GM21423 (cell line): Measurements from ENCODE around the gene FJX1.
A peak's percentile ranks its signal among the peaks of the same experiment; 100 is the strongest.

Experiments used
- ATAC-seq: cut with Tn5 transposase; IDR thresholded peaks from one replicate; pipeline ENCODE4 v1.9.1; 2021; ENCODE audit warnings: mild to moderate bottlenecking, moderate library complexity; ENCODE audit not compliant: unreplicated experiment

Gene FJX1

DNA sequence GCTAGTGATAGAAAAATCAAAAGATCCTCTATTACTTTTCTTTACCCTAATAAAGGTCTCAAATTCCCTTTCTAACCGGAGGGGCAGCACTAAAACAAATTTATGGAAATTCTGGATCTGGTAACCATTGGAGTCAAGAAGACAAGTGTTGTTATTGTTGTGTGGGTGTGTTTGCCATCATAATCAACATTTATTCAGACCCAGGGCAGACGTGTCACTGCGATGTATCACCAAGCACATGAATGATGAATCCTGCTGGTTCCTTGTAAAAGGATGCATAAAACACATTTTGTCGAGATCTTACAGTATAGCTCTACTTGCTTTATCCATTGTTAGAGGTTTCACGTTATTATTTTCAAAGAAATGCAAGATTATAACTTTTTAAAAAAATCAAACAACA is 12.1 kb upstream of the FJX1 start:
- ATAC-seq, result no peak

DNA sequence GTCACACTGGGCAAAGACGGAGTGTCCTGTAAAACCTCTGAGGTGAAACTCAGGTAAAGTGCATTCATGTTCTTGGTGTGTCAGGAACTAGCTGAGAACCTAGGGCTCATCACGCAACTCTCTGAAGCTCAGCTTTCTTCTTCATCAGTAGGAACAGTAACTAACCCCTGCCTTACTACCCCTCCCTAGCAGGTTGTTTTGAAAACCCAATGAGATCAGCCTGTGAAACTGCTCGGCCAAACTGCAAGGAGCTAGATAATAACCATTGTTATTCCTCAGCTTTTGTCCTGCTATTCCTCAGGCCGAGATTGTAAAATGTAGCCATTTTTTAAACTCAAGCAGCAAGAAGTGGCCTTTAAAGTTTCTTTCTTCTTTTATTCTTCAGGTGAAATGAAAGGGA is 9.8 kb upstream of the FJX1 start:
- no peak for ATAC-seq

DNA sequence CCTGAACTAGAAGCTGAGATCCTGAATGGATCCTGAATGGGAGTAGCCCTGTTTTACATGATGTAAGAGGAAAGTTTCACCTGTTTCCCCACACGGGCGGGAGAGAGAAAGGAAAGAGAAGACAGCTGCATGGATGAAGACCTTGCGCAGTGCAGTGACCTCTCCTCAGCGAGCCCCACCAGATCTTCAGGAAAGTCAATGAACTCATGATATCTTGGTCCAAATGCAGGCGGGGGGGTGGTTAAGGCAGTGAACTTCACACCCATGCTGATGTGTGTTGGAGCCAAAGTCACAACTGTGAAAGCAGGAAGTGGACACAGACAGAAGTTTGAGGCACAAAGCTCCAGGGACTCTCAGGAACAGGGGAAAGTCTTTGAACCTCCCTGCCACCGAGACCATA is 8.6 kb upstream of the FJX1 start:
- ATAC-seq, result no peak

DNA sequence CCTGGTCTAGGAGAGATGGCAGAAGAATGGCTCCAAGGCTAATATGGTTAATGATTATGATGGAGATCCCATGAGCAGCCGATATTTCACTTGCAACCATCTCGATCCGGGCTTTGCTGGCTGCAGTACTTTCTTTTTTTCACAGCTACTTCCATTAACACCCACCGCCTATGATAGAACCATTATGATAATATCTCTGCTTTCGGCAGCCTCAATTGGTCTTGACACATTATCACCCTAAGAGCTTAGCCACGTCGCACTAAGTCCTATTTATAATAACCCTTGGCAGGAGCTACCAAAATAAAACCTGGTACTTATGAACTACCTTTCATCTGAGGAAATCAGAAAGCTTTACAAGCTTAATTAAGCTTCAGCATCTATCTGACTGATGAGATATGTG is 7.6 kb upstream of the FJX1 start:
- ATAC-seq, result no peak

DNA sequence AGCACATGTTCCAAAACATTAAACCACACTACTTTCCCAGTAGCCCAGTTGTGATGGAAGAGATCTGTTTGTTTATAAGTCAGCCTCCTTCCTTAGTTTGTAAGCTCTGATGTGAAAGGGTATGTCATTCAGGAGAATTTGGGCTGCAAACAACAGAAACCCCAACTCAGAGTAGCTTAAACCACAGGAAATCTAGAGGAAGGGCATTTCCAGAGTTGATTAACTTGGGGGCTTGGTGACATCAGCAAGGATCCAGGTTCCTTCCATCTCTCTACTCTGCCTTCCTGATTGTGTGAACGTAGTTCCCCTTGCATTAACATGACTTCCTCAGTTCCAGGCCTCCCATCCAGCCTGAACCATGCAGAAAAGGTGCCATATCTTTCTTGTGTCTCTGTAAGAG is 6.5 kb upstream of the FJX1 start:
- ATAC-seq, result no peak

DNA sequence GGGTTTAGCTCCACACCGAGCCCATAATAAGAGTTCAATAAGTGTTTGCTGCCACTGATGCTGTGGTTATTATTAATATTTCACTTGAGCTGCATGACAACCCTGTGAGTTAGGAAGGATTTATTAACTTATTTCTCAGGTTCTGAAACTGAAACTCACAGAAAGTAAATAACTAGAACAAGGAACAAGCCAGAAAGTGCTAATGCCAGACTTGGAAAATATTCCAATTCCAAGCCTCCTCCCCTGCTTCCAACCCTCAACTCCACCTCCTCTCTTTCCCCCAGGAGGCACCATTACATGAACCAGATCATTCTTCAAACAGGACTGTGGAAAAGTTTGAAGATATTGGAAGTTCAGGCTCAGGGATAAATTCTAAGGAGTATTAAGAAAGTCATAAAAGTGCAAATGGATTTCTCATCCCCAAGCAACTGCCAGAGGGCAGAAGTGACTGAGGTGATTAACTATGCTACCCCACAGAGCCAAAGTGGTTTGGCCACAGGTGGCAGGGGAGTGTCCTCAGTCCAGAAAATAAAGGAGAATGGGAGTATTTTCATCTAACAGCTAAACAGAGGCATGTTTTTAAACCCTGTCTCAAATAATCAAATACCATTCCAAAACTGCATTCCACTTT is 3.2 kb upstream of the FJX1 start:
- no peak for ATAC-seq

DNA sequence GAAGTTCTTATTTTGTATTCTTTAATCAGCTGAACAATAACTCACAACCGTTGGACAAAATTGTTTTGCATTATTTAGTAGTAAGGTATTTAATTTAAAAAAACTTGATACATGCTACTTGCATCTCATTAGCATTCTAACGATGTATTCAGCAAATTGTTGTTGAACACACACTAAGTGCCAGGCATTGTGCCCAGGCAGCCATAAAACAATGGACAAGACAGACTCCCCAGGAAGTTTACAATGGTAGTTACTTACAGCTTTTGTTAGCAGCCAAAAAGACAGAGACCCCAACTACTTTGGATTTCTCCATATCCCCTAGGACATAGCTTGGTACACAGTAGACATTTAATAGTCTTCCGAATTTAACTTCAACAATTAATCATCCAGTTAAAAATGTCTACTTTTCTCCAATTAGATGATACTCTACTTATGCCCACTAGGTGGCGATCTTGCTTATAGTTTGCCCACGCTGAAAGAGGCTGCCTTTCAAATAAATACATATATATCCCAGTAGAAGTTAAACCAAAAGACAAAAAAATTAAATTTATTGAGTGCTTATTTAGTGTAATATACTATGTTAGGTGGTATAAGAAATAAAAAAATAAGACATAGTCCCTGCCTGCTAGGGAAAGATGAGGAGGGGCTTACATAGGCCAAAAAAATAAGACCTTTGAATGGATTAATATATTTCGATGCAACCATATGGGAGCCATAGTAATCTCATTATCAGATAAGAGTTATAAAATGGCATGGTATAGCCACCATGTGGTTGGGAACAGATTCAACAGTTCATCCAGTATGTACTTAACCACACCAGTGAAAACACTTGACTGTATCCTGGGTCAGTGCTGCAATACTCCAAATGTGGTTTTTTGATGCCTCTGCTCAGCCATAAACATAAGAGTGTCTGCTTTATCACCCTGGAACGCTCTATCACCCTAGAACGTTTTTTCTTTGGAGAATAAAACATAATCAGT is 2.0 kb upstream of the FJX1 start:
- ATAC-seq, result no peak

DNA sequence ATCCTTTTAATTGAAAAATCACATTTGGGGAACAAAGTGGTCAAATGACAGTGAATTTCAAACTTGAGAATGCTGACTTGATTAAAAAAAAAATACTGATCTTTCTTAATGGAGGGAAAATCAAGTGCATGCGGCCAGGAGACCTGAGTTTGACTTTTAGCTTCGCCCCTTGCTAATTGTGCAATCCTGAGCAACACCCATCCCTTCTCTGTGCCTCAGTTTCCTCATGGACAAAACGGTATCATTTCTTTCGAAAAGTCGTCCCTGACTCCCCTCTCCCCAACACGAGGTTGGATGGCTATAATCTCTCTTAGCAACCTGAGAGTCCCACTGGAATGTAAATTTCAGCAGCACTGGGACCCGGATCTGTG is 959 bp upstream of the FJX1 start:
- no peak for ATAC-seq

DNA sequence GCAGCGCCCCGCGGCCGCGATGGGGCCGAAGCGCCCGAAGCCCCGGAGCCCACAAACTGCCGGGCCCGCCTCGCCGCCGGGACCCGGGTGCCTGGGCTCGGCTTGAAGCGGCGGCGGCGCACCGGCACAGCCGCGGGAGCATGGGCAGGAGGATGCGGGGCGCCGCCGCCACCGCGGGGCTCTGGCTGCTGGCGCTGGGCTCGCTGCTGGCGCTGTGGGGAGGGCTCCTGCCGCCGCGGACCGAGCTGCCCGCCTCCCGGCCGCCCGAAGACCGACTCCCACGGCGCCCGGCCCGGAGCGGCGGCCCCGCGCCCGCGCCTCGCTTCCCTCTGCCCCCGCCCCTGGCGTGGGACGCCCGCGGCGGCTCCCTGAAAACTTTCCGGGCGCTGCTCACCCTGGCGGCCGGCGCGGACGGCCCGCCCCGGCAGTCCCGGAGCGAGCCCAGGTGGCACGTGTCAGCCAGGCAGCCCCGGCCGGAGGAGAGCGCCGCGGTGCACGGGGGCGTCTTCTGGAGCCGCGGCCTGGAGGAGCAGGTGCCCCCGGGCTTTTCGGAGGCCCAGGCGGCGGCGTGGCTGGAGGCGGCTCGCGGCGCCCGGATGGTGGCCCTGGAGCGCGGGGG is 346 bp downstream of the FJX1 start:
- peak; percentile 34 for ATAC-seq

DNA sequence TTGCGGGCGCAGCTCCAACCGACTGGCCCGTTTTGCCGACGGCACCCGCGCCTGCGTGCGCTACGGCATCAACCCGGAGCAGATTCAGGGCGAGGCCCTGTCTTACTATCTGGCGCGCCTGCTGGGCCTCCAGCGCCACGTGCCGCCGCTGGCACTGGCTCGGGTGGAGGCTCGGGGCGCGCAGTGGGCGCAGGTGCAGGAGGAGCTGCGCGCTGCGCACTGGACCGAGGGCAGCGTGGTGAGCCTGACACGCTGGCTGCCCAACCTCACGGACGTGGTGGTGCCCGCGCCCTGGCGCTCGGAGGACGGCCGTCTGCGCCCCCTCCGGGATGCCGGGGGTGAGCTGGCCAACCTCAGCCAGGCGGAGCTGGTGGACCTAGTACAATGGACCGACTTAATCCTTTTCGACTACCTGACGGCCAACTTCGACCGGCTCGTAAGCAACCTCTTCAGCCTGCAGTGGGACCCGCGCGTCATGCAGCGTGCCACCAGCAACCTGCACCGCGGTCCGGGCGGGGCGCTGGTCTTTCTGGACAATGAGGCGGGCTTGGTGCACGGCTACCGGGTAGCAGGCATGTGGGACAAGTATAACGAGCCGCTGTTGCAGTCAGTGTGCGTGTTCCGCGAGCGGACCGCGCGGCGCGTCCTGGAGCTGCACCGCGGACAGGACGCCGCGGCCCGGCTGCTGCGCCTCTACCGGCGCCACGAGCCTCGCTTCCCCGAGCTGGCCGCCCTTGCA is 1.0 kb downstream of the FJX1 start:
- ATAC-seq, result peak; percentile 30

DNA sequence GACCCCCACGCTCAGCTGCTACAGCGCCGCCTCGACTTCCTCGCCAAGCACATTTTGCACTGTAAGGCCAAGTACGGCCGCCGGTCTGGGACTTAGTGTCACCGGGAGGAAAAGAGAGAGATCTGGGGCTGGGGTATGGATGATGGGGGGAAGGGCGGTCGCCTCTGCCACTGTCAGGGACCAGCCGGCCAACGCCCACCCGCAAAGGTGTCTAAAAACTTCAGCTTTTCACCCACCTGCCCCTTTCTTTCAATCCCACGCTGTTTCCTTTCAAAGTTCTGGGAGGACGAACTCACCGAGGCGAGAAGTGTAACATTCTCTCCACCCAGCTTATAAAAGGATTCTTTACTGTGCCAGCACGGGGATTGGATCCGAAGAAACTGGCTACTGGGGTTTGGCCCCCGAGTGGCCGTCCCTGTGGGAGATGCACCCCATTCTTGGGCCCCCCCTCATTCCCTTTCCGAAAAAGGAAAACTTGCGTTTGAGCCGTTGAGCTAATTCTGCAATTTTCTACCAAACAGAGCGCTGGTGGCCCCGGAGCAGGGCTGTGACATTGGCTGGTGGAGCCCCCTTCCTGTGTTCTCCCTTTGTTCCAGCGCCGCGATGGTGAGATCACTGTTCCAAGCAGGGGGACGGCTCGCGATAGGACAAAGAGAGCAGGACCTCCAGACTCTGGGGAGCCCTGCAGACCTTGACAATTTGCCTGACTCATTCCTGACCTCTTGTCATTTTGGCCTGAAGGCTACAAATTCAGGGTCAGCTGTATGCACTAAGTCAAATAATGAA is 1.8 kb downstream of the FJX1 start:
- no peak for ATAC-seq

DNA sequence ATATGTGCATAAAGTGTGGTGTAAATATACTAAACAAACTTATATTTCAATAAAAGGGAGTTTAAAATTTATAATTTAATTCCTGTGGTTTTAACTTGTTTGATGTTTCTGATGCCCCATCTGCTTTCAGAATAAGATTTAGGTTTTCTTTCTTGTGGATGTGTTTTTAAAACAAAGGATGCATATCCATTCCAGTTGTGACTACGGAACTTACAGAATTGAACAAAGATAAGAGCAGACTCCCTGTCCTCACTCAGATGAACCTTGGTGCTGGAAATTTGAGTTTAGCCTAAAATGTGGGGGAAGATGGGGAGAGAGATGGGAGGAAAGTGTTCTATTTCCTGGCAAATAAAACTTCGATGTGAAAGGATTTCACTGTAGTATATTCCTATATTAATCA is 2.5 kb downstream of the FJX1 start:
- no peak for ATAC-seq

DNA sequence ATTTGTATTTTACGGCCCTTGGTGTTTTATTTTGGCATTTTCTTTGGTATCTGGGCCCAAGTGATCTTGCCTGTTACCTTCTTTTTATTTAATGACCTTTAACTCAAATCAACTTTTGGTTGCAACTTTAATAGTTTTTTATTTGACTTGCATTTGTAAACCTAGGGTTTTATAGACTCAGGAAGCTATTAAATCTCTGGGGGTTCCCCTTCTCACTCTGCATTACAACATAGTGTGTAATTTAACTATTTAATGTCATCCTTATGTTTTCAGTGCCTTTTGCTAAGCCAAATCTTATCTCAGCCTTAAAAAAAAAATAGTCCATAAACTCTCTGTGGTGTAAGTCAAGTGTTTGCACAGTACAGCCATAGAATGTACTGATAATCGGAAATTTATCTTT is 3.4 kb downstream of the FJX1 start:
- no peak for ATAC-seq

DNA sequence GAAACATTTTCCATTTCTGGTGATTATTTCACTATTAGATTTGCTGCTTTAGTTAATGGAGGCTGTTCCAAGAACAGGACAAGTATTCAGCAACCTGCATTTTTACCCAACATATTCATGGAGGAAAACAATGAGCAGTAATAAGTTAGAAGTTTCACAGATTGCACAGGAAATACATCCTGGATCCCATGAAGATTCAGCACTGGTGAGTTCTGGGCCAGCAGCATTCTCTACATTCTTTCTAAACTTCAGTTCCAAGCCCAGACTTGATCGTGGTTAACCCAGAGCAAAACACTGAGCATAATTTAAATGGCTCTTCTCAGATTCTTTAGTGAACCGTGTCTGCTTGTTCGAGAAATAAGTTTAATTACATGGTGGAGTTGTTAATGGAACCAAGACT is 3.8 kb downstream of the FJX1 start:
- ATAC-seq, result no peak

DNA sequence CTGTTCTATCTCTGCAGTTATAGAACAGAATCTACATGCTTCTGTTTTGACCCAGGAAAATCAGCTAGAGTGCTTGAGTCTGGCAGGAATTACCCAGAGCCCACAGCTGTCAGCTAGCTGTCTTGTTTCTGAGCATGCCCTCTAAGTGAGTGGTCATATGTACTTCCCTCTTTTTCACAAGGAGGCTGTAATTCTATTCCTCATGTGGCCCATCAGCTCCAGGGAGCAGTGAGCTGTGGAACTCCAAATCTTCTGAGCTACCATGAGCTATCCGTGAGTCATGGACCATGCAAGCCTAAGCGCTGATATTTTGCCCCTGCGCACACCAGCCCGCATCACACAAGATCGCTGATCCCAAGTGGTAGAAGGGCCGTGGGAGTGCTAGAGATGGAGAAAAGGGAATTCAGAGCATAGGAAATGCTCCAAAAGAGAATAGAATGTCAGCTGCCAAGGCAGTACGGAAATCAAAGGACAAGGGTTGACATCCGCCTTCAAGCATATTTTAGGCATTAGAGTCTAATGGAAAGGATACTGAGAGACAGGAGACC is 5.4 kb downstream of the FJX1 start:
- ATAC-seq, result no peak

DNA sequence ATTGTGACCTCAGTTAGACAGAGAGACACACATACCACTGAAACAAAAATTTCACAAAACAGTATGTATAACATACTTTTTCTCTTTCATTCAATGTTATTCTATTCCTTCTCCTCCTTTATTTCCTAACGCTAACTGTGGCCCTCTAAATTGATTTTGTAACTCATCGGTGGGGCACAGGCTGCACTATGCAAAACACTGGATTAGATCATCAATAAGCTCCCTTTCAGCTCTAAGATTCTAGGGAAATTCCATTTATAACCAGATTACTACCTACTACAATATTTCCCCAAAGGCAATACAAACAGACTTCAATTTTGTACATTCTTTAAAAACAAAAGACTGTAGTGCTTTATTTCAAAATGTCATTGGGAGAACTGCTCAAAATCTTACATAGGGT is 6.1 kb downstream of the FJX1 start:
- no peak for ATAC-seq

DNA sequence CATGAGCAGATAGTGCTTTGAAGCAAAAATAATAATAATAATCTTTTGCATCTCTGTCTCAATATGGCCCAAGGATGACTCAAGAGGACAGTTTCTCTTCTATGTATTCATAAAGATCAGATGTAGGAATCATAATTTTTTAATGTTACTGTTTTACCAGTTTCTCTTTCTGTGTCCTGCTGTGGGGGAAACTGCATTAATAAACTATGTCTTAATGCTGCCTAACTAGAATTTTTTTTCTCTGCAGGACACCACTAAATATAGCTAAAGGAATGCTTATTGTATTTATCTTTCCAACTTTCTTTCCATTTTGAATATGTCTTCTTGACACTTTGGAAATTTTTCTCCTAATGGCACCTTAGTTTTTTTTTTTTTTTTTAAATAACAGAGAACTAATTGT is 6.5 kb downstream of the FJX1 start:
- ATAC-seq, result no peak

DNA sequence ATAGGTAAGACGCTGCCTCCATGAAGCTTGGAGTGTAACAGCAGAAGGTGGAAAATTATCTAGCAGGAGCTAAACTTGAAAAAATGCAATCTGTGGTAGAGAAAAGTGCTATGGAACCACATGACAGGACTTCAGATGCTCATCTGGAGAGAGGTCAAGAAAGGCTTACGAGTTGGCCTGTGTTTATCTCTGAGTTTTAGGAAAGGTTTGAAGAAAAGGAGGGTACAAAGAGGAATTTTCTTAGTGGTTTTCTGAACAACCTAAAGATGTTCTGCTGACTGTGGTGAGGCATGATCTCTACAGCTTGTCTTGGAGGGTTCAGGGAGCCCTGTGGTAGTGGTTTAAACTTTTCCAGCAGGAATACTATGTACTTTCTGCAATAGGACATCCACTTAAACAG is 8.2 kb downstream of the FJX1 start:
- no peak for ATAC-seq

DNA sequence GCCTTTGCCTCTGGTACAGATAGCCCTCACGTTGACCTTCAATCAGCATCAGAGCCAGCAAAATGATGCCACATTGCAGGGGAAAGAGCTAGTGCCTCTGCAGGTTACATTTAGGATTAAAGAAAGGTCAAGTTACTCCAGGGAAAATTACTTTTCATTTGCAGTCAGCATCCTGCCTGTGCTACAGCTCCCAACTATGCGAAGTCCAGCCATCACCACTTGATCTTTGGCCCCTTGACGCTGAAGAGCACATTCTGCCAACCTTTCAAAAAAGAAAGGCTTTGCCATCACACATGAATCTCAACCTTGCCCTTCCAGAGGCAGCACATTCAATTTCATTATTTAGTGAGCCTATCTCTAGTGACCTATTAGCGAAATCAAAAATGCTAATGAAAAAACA is 11.3 kb downstream of the FJX1 start:
- no peak for ATAC-seq

DNA sequence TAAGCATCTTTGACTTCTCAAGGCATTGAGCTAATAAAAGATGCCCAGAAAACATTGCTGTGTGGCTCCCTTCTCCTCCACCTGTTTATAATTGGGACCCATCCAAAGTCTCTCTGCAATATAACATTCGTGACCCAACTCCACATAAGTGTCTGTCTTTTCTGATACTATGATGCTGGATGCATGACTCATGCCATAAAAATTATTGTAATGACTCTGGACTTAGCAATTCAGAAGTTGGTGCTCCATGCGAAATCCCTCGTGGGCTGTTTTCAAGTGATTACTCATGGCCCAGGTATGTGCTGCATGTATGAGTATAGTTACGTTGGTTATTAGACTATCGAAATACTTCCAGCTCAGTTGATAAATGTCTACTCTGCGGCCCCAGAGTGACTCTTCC is 11.7 kb downstream of the FJX1 start:
- no peak for ATAC-seq
